ENCODE results near the gene ITGBL1. TPM values are rescaled to one million over a fixed set of nuclear protein-coding genes. Genes with fewer than 3 reads are reported as not detected.

Gene ITGBL1
- total and polyA plus RNA-seq, 8 donors, result 0.63 to 9.5 (median 1.6) TPM

DNA sequence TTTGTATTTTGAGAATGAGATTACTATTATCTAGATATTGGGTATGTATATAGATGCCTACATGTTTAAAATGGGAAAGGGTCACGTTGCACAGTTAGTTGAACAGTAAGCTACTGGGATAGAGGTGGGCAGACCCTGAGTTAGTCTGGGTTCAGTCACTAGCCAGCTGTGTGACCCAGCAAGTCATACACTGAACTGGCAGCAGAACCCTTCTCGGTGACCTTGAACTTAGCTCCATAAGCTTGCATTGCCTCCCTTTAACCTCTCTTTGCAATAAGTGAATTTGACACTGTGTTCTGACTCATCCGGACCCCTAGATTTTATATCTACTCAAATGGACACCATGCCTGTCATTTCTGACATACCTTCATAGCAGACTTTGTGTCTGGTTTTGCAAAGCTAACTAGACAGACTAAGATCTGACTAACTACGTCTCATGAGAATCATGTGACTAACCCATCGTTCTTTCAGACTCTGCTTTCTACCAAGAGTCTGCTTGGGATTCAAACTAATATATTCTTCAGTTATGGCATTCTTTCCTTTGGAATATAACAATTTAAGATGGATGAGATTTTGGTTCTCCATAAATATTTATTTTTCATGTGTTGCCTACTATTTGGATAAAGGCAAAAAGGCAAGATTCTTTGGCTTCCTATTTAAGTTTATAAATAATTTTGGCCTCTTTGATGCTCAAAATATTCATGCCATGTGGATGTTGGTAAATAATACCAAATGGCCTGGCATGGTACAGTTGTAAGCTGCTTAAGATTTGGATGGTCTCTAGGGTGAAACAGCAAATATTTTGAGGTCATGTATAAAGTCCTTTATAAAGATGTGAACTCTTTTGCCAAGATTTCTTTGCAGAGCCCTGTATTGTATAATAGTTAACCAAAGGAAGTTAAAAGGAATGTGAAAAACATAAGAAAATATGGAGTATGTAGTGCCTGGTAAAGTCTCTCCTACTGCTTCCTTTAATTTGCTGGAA is 159.3 kb downstream of the ITGBL1 start:
- DNase-seq (no peak), FAIRE-seq (no peak), ATAC-seq (no peak)
- Histone ChIP-seq H3K4me3 (no peak overlapping the region), H3K9me3 (no peaks in the 10 kb centered on the region), H3K36me3 (no peaks in the 10 kb centered on the region), H3K27ac (no peak overlapping the region), H3K4me1 (no peaks in the 10 kb centered on the region), H3K27me3 (no peaks in the 10 kb centered on the region)
- TF ChIP-seq, protein P1, sequence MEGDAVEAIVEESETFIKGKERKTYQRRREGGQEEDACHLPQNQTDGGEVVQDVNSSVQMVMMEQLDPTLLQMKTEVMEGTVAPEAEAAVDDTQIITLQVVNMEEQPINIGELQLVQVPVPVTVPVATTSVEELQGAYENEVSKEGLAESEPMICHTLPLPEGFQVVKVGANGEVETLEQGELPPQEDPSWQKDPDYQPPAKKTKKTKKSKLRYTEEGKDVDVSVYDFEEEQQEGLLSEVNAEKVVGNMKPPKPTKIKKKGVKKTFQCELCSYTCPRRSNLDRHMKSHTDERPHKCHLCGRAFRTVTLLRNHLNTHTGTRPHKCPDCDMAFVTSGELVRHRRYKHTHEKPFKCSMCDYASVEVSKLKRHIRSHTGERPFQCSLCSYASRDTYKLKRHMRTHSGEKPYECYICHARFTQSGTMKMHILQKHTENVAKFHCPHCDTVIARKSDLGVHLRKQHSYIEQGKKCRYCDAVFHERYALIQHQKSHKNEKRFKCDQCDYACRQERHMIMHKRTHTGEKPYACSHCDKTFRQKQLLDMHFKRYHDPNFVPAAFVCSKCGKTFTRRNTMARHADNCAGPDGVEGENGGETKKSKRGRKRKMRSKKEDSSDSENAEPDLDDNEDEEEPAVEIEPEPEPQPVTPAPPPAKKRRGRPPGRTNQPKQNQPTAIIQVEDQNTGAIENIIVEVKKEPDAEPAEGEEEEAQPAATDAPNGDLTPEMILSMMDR (IDR thresholded peaks at IDR 0.05), result no peak
- intact Hi-C loops (cut with DNase I), result no loop called here
- 61 to 79% methylated on average over 5 of the region's 5 CpGs for WGBS, 2 donors

DNA sequence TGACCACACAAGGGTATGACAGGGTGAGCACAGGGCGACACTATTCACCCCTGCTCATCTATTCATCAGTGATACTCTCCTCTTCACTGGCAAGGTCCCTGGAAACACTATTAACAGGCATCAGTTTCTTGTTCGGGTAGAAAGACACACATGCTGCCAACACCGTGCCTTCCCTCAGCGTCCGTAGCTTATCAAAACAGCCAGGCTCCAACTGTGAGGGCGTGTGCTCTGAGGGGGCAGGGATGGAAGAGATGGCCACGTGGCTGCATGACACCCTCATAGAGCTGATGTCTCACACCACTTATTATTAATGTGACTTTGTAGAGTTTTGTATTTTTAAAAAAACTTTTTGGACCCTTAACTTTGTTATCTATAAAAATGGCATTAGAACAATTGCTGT is 160.3 kb downstream of the ITGBL1 start:
- no peak for ATAC-seq
- TF ChIP-seq, protein P1 (IDR thresholded peaks at IDR 0.05), result no peak
- FAIRE-seq, result no peak
- H3K36me3 ChIP-seq, result no peaks in the 10 kb centered on the region
- WGBS, 2 donors, result 28 to 34% methylated on average over 7 of the region's 7 CpGs
- H3K4me1 ChIP-seq, result no peaks in the 10 kb centered on the region
- H3K4me3 ChIP-seq, result no peak overlapping the region
- H3K27me3 ChIP-seq, result no peaks in the 10 kb centered on the region
- H3K27ac ChIP-seq, result no peak overlapping the region
- DNase-seq, result no peak
- intact Hi-C loops (cut with DNase I), result no loop called here
- no peaks in the 10 kb centered on the region for H3K9me3 ChIP-seq

DNA sequence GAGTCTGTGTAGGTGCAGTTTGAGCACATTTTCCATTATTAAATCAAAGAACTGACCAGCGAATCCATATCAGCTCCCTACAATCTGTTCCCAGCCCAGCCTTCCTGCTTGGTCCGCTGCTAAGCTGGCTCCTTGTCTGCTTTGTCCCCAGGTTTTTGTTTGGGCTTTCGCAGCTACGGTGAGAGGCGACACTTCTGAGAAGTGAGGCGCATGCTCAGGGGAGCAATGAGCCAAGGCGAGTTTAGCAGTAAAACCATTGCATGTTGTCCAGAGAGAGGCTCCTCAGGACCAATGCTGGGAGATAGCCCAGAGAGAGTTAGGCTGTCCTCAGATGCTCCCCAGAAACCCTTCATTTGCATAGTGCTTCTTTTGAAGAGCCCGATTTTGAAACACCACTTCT is 162.0 kb downstream of the ITGBL1 start:
- ATAC-seq (no peak), FAIRE-seq (no peak), DNase-seq (no peak)
- Histone ChIP-seq H3K27me3 (no peaks in the 10 kb centered on the region), H3K9me3 (no peaks in the 10 kb centered on the region), H3K36me3 (no peaks in the 10 kb centered on the region), H3K4me1 (no peaks in the 10 kb centered on the region), H3K27ac (no peak overlapping the region), H3K4me3 (no peak overlapping the region)
- intact Hi-C loops (cut with DNase I), result no loop called here
- WGBS, 2 donors, result 56 to 73% methylated on average over 8 of the region's 8 CpGs
- TF ChIP-seq, protein P1 (IDR thresholded peaks at IDR 0.05), result no peak

DNA sequence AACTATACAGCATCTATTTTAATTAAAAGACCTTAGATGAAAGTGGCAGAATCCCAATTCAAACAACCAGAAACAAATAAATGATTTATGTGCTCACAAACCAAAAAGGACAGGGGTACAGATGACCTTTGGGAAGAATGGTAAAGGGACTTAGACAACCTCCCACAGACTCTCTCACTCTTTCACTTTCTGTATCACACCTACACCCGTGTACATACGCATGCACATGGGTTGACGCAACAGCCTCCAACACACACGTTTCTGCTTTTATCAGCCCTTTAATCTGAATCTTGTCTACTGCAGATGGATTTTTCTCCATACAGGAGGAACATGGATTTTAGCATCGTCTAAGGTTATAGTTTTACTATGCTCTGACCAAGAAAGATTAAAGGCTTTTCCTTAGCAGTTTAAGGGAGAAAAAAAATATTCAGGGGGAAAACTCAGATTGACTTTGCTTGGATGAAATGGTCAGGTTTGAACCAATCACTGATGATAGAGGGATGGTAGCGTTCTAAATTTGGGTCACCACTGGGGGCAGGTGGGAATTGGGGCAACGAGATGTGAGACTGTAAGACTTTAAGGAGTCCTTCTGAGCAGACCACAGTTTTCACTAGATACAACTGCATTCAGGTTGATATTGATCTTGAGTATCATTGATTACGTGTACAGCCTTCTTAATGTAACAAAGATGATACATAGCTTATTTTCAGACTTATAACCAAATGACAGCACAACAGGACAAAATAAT is 166.1 kb downstream of the ITGBL1 start:
- ATAC-seq (no peak), FAIRE-seq (no peak), DNase-seq (no peak)
- intact Hi-C loops (cut with DNase I), result no loop called here
- Histone ChIP-seq H3K27ac (no peak overlapping the region), H3K36me3 (no peaks in the 10 kb centered on the region), H3K4me1 (no peaks in the 10 kb centered on the region), H3K4me3 (no peak overlapping the region), H3K9me3 (no peaks in the 10 kb centered on the region), H3K27me3 (no peaks in the 10 kb centered on the region)
- 64 to 71% methylated on average over 8 of the region's 8 CpGs for WGBS, 2 donors
- TF ChIP-seq, protein P1 (IDR thresholded peaks at IDR 0.05), result no peak

All from pancreas (tissue), 10 donors.